HG03378 (cell line): ENCODE data around the gene TSPAN17.
"Not testable (repeated sequence)": the region's sequence is repeated elsewhere in the genome, so short reads cannot be mapped to it uniquely, and the experiment has no call there.

ENCODE experiments used
- ATAC-seq: cut with Tn5 transposase; IDR thresholded peaks from one replicate; pipeline ENCODE4 v1.9.1; 2021; ENCODE audit warnings: mild to moderate bottlenecking, moderate library complexity; ENCODE audit not compliant: unreplicated experiment

The TSPAN17 gene

DNA sequence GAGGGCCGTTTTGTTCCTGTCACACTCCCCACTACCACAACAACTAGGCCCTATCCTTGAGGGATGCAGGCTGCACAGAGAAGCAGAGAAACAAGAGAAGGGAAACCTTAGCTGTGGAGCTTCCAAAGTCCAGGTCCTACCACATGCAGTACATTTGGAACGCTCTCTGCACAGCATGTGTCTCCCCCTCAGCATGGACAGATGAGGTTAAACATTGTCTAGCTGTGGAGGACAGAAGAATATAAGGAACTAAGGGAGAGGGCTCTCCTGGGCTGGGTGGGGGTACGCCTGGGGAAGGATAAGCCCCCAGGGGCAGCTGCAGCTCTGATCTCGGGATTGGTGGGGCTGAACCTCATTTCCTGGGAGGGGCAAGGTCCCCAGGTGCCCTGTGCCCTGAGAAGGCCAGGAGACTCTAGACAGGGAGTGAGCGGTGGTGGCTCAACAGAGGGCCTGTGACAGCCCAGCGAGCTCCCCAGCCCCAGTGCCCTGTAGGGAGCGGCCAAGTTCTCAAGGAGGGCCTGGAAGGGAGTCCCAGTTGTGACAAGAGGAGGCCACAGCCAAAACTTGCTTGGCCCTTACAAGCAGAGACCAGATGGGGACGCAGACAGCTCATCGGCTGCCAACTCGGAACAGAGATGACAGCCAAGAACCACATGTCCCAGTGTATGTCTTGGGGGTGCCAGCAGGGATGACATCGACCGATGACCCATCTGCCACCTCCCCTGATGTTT is 30.1 kb downstream of the TSPAN17 start:
- no peak for ATAC-seq

DNA sequence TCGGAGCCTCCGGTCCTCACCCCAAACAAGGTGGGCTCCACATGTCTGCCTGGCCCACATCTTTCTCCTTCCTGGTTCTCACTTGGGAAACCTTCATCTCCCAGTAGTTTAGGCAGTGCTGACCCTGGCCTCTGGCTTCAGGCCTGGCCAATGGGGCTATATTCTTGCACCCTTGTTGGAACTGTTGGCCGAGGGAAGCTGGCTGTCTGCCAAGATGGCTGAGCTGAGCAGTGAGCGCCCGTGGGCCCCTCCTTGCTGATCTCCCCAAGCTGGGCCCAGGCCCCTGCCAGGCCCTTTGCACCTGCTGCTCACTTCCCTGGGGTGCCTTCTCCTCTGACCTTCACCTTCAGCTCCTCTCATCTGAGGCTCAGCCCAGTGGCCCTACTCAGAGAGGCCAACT is 31.3 kb downstream of the TSPAN17 start:
- ATAC-seq, result no peak

DNA sequence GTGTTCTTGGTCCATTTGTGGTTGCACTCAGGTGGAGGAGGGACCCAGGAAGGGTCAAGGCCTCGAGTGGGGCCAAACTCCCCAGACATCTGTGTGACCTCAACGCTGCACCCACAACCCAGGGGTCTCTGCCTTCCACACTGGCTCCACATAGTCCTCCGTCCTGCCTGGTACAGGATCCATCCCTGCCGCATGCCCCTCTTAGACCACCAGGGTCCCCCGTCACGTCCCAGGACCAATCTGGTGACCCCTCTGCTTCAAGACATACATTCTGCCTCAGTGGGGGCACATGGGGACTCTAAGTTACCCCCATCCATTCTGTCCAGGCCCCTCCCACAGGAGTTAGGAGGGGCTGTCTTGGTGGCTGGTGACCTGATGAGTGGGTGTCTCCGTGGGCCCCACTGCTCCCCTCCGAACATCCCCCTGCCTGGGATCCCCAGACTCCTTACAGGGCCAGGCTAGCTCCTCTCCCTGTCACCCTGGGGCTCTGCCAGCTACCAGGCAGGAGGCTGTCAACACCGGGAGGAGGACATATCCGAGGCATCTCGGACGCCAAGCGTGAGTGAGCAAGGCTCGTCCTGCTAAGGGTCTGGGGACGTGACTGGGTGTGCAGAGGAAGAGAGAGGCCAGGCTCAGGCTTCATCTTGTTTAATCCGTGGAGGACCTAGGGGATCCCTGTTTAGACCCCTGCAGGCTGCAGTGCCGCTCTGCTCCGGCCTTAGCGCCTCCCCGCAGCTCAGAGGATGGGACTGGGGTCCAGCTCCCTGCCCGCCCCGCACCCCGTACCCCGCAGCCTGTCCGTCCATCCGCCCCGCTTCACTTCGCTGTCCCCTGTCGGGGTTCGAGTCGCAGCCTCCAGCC is 32.3 kb downstream of the TSPAN17 start:
- ATAC-seq, result no peak

DNA sequence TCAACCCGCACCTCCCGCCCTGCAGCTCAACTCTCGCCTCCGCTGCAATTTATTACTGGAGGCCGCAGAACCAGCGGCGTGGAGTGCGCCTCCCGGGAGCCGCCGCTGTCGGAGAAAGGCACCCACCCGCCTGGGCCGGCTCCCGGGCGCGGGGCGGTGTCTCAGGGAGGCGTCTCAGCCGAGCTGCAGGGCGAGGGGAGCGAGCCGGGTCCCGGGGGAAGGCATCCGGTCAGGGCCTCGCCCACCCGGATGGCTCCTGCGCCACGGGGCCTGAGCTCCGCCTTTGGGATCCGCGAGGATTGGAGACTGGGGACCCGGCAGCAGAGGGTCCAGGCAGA is 32.9 kb downstream of the TSPAN17 start:
- ATAC-seq, result no peak

DNA sequence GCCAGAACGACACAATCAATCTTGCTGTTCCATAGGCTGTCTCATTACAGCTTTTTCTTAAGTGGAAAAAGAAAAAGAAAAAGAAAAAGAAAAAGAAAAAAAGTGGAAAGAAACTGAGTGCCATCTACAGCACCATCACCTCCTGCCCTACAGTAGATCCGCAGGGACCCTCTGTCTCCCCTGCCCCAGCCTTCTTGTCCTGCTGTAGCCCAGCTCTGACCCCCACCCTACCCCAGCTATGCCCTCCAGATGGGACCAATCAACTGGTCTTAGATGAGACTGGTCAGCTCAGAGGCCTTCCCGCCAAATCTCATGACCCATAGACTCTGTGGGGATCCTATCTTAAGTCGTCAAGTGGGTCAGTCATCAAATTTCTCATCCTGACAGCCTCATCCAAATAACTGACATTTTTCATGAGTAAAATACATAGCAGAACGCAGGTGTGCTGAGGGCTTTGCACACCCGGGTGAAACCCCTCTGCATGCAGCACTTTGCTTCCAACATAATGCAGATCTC is 34.8 kb downstream of the TSPAN17 start:
- ATAC-seq, result no peak

DNA sequence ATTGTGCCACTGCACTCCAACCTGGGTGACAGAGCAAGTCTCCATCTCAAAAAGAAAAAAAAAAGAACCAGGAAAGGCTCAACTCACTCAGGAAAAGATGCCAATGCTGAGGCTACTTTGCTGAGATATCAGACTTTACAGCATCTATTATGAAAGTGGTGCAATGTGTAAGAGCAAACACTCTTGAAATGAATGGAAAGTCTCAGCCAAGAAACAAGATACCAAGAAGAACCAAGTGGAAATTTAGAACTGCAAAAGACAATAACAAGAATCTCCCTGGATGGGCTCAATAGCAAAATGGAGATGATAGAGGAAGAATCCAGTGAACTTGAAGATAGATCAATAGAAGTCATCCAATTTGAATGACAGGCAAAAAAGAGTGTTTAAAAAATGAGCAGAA is 37.7 kb downstream of the TSPAN17 start:
- ATAC-seq, result no peak

DNA sequence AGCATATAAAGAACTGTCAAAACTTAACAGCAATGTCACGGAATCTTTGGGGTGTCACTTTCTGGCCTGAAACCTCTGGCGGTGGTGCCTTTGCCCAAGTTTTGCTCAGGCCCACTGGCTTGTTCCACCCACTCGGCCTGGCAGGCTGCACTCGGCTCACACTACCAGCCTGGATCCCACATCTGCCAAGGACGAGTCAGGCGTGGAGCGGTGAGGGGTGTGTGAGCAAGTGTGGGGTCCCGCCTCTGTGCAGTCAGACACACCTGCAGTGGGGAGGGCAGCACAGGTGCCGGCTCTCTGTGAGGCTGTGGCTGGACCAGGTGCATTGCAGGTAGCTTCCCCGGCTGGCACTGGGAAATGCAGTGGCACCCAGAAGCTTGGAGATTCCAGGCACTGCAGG is 40.0 kb downstream of the TSPAN17 start:
- ATAC-seq, result no peak

DNA sequence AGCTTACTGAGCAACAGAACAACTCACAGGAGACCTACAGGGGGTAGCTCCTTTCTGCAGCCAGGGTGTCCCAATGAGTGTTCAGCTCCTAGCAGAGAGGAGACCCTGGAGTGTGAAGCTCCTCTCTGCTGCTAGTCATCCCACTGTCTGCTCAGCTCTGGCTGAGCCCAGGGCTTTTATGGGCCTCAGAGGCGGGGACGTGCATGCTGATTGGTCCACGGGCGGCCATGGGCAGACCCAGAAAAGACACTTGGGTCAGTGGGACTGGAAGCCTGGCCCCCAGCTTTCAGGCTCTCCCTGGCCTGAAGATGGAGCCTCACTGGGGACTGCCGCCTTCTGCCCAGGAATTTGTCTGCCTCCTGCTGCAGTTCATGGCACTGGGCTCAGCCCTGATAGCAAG is 40.6 kb downstream of the TSPAN17 start:
- ATAC-seq, result no peak

DNA sequence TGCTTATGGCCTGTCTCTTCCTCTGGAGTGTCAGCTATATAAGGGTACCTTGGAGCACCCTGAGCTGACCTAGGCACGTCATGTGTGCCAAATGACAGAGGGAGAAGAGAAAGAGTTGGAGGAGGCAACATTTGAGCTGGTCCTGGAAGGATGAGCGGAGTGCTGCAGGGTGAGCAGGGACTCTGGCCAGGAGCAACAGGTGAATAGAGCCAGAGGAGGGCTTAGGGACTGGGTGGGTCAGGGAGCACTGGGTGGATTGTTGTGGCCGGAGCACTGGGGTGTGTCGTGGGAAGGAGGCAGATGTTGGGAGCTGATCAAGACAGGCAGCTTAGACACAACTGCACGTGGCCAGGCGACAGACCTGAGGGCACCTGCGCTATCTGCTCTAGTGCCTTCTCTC is 43.6 kb downstream of the TSPAN17 start:
- ATAC-seq, result no peak

DNA sequence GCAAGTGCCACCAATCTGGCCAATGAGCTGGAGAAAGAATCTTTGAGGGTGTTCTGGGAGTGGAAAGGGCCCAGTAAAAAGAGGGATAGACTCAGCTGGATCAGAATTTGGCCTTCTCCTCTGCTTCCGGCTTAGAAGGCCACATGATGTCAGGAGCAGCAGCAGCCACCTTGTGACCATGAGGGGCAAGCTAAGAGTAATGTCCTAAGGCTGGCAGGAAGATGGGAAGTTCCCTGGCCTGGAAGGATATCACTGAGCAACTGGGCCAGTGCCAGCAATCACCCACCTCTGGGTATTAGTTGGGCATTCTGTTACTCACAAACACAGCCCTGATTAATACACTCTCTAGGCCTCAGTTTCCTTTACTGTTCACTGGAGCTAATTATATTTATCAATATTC is 44.2 kb downstream of the TSPAN17 start:
- no peak for ATAC-seq

DNA sequence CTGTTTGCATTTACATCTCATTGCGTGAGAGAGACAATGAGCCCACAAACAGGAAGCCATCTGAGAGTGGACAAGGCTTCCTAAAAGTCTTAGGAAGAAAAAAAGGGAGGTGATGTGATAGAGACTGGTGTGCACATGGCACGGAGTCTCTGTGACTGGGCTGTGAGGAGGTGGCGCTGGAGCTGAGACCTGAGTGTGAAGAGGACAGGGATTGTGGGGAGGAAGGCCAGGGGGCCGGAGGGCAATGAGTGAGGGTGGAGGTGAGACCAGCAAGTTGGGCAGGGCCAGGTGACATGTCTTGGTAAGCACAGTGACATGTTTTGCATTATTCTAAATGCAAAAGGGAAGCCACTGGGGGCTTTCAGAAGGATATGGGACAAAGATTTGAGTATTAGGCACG is 45.0 kb downstream of the TSPAN17 start:
- ATAC-seq, result no peak

DNA sequence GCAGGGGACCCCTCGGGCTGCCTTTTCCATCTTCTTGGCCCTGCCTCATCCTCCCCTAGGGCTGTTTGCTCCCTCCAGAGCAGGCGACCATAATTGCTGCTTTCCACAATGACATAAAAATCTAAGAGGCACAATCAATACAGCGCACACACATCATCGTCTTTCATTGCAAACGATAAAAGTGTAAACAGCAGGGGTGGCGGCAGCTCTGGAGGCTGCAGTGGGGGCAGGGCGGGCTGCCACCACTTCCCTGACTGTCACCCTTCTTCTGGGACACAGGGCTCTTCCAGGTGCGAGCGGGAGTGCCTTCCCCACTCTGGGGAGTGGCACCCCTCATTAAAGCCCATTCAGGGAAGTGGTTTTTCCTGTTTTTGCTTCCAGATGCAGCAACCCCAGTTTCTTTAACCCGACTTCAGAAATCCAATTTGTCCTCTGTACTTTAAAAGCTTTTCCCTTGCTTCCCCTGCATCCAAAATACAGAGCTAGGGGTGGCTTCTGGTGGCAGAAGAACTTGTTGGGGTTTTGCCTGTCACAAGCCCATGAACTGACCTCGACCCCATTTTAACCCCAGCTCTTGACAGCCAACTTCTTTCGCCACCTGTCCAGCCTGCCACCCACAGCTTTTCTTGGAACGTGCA is 45.7 kb downstream of the TSPAN17 start:
- no peak for ATAC-seq

DNA sequence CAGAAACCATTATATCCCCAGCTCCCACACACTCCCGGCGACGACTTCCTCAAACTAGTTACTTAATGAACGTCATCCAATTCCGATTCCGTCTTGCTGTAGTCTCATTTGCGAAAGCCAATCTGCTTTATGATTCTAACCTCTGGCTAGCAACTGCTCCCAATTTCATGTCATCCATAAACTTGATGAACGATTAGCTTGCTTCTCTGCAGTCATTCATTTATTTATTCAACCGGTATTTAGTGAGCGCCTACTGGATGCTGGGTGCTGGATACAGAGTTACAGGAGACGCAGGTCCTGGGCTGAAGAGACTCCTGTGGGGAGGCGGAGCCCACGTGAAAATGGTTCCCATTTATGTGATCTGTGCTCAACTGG is 46.2 kb downstream of the TSPAN17 start:
- ATAC-seq, result no peak

DNA sequence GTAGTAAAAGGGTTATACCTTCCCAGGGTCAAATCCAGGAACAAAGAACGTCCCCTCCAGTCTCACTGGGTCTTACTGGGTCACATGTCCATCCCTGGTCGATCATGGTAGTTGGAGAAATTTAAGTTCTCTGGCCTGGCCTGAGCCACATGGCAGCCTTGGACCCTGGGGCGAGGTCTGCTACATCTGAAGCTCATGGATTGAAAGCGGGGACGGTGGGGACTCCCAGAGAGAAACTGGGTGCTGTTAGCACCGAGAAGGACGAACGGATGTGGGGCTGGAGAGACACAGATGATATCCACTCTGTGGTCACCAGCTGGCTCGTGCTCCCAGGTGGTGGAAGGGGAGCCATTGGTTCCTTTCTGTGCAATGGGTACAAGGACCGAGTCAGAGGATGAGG is 46.9 kb downstream of the TSPAN17 start:
- ATAC-seq, result no peak

DNA sequence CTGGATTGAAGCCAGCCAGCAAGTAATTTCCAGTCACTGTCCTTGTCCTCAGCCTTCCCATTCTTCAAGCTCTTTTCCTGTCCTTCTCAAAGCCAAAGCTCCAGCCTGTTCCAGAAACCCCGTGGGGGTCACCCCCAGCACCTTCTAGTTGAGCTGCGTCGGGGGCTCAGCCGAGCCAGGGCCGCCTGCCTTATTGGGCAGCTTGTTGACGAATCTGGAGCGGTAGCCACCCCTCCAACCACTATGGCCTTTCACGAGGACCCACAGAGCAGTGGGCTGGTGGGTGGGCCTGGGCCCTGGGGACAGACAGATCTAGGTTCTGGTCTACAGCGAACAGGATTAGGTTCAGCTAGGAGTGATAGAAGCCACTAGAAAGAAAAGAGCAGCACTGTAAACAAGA is 47.3 kb downstream of the TSPAN17 start:
- no peak for ATAC-seq

DNA sequence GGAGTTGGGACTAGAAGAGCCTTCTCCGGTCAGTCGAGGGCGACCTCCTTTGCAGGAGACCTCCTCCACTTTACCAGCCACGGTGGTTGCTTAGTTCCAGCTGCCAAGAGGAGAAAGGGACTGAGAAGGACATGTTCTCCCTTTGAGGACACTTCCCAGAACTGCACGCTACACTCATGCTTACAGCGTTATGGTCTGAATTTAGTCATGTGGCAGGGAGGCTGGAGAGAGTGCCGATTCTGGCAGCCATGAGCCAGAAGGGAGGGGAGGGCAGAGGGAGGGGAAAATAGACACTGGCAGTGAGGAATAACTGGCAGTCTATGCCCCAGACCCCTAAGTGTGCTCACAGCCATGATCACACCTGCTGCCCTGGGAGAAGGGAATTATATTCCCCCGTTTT is 47.8 kb downstream of the TSPAN17 start:
- no peak for ATAC-seq

DNA sequence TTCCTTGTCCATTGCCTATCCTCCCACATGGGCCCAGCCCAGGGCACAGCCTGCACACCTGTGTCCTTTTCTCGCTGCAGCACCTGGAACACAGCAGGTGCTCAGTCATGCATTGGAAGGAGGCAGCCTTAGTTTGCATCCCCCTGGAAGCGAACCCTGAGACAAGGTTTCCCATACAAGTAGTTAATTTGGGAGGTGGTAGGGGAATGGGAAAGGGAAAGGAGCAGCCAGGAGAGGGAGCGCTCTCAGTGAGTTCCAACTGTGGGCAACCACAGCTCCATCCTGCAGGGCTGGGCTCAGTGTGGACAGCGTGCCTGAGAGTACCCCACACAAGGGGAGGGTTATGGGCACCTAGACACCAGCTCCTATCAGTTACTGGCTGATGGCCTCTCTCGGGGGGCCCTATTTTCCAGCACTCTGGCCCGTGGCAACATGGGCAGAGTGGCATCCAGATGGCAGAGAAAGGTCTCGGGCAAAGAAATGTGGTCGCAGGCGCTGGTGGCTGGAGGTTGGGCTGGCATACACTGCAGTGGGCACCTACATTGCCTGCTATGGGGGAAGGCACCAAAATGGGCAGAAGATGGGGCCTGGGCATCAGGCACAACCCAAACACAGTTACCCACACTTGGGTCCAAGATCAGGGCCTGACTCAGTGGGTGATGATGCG is 50.1 kb downstream of the TSPAN17 start:
- ATAC-seq, result no peak

DNA sequence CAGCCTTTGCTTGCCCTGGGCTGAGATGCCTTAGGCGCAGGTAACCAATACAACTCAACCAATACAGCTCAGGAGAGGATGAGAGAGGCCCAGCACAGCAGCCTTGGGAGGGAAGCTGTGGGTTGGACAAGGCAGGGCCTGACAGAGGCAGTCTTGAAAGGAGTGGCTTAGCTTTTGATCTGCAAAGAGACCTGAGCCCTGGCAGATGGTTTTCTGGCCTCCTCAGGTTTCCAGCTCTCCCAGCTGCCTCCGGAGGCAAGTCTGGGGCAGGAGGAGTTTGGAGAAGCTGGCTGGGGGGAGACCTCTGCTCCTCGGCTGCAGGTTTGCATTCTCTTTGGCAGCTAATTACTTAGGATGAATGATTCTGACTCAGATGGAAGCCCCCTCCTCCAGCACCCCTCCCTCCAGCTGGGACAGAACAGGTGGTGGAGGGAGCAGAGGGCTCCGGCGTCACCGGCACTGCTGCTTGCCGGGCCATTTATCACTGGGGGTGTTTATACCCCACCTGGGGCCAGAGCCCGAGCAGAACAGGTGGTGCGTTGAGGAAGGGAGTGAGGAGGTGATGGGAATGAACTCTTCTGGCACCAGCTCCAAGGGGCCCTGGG is 50.8 kb downstream of the TSPAN17 start:
- ATAC-seq, result no peak

DNA sequence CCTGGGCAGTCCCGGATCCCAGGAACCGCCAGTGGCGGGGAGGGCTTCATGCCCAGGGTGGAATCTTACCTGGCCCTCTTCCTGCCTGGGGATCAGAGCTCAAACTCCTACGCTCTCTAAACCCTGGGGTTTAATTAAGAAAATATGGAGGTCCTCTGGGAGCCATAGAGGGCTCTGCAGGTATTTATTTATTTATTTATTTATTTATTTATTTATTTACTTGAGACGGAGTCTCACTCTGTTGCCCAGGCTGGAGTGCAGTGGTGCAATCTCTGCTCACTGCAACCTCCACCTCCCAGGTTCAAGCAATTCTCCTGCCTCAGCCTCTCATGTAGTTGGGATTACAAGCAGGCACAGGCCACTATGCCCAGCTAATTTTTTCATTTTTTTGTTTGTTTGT is 52.2 kb downstream of the TSPAN17 start:
- ATAC-seq, result not testable (repeated sequence)

DNA sequence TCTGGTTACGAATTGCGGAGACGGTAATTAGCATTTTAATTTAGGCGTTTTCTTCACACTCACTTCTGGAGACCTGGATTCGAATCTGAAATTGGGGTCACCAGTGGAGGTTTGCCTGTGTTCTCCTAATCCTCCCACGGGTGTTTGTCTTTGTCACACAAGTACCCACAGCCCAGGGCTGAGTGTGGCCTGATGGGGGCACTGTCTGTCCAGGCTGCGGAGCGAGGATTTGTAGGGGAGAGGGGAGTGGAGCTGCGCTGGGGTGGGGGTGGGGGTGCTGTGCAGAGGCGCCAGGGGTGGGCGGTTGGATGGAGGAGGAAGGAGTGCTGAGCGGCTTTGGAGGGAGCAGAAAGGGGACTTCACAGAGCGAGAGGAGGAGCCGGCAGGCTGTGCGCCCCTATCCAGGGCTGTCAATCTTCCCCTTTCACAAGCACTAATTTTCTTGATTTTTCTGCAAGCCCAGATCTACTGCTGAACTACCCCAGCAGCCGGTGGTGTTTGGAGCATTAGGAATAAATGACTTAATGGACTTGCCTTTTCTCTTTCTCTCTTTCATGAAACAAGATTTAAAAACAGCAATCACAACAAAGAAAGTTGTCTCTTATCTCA is 53.1 kb downstream of the TSPAN17 start:
- ATAC-seq, result no peak
